K562 treated with DMSO at 1 percent for 24 hours (cell line): ENCODE results near the gene IL1R2. TPM values are rescaled to one million over a fixed set of nuclear protein-coding genes. Genes with fewer than 3 reads are reported as not detected.

ENCODE experiments used
- total RNA-seq: library from RNA; unstranded; fragments of 300-600 nt; gene quantifications from 2 replicates; pipeline ENCODE4 v1.2.3, GENCODE V29; 2022; ENCODE audit warnings: low read depth; ENCODE audit not compliant: insufficient read depth

Gene IL1R2
- total RNA-seq, result not detected in 2 replicates

GRCh38 chr2:101991721-101992145 is at the start of gene IL1R2:
Gene IL1R2 (plus strand): TSS chr2:101991960. CDS start chr2:102008576, 16,616 bp downstream.

Other genes starting within 250 kb of the IL1R2 start
- gene IL1R1, start 150.8 kb downstream of the IL1R2 start, total RNA-seq, result 9.2 and 12.0 TPM in 2 replicates
- not detected in 2 replicates for gene IL1RL2, start 195.1 kb downstream of the IL1R2 start, total RNA-seq